ENCODE data around the gene NEK11.

DNA sequence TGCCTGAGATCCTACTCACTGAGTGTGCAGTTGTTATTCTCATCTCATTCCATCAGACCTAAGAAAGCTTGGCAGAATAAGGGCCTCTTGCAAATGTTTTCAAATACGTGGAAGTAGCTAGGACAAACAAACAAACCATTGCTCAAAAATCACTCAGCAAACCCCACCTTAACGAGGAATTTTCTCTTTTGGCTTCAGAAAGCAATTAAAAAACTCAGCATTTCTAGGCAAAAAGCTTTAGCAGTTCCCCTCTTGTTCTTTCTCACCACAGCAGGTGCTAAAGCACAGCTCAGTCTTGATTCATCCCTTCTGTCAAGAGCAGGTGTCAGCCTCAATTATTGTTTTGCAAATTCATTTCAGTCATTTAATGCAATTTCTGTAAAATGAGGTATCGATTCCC, 296.3 kb downstream of the NEK11 start:
- TF ChIP-seq, protein P1, sequence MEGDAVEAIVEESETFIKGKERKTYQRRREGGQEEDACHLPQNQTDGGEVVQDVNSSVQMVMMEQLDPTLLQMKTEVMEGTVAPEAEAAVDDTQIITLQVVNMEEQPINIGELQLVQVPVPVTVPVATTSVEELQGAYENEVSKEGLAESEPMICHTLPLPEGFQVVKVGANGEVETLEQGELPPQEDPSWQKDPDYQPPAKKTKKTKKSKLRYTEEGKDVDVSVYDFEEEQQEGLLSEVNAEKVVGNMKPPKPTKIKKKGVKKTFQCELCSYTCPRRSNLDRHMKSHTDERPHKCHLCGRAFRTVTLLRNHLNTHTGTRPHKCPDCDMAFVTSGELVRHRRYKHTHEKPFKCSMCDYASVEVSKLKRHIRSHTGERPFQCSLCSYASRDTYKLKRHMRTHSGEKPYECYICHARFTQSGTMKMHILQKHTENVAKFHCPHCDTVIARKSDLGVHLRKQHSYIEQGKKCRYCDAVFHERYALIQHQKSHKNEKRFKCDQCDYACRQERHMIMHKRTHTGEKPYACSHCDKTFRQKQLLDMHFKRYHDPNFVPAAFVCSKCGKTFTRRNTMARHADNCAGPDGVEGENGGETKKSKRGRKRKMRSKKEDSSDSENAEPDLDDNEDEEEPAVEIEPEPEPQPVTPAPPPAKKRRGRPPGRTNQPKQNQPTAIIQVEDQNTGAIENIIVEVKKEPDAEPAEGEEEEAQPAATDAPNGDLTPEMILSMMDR (IDR thresholded peaks at IDR 0.05): no peak
- no peak for TF ChIP-seq POLR2A (IDR thresholded peaks at IDR 0.05)

Measured in Peyer's patch (tissue), 4 donors.